PC-3 (cell line): ENCODE results near the gene ZFPL1.

Experiments used
- EZH2 ChIP-seq: fragments of 300-600 bp; sonication (generic); IDR thresholded peaks from one replicate; pipeline ENCODE4 v1.6.1; 2017; ENCODE audit warnings: antibody characterized with exemption, mild to moderate bottlenecking, low read length; ENCODE audit not compliant: unreplicated experiment
- TF ChIP-seq, protein P1 (sequence below): fragments of 300-600 bp; sonication (generic); conservative IDR thresholded peaks from 2 replicates; pipeline ENCODE4 v1.5.1; 2017; ENCODE audit warnings: antibody characterized with exemption, low read depth, mild to moderate bottlenecking, low read length

DNA sequence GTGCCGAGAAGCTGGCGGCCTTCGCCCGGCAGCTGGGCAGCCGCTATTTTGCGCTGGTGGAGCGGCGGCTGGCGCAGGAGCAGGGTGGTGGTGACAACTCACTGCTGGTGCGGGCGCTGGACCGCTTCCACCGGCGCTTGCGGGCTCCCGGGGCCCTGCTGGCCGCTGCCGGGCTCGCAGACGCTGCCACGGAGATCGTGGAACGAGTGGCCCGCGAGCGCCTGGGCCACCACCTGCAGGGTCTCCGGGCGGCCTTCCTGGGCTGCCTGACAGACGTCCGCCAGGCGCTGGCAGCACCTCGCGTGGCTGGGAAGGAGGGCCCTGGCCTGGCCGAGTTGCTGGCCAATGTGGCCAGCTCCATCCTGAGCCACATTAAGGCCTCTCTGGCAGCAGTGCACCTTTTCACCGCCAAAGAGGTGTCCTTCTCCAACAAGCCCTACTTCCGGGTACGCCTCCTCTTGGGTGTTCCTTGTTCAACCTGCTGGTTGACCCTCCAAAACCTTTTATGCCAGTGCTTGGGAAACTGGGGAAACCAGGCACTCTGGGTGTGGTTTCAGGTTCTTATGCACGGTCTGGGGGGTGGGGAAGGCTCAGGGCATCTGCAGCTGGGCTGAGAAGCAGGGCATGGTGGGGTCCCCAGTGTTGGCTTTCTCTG is 24.6 kb downstream of the ZFPL1 start:
- TF ChIP-seq, protein P1, sequence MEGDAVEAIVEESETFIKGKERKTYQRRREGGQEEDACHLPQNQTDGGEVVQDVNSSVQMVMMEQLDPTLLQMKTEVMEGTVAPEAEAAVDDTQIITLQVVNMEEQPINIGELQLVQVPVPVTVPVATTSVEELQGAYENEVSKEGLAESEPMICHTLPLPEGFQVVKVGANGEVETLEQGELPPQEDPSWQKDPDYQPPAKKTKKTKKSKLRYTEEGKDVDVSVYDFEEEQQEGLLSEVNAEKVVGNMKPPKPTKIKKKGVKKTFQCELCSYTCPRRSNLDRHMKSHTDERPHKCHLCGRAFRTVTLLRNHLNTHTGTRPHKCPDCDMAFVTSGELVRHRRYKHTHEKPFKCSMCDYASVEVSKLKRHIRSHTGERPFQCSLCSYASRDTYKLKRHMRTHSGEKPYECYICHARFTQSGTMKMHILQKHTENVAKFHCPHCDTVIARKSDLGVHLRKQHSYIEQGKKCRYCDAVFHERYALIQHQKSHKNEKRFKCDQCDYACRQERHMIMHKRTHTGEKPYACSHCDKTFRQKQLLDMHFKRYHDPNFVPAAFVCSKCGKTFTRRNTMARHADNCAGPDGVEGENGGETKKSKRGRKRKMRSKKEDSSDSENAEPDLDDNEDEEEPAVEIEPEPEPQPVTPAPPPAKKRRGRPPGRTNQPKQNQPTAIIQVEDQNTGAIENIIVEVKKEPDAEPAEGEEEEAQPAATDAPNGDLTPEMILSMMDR, result no peak
- TF ChIP-seq EZH2, result no peak
